SK-N-SH (cell line): ENCODE data around the gene PIP5K1B.

Experiments used
- EZH2phosphoT487 ChIP-seq: fragments of 200-600 bp; sonication (generic); IDR thresholded peaks from 2 replicates; pipeline ENCODE4 v1.6.1; 2017; ENCODE audit warnings: low read depth, mixed run types, mild to moderate bottlenecking, antibody characterized with exemption, moderate library complexity, borderline replicate concordance
- JUND ChIP-seq: IDR thresholded peaks from 2 replicates; pipeline ENCODE4 v1.4.0; 2012
- MXI1 ChIP-seq: IDR thresholded peaks from 2 replicates; pipeline ENCODE4 v1.6.1; 2012; ENCODE audit warnings: mild to moderate bottlenecking, low read depth, low read length, improper control_type of control experiment
- POLR2AphosphoS5 ChIP-seq: IDR thresholded peaks from 2 replicates; pipeline ENCODE4 v1.6.1; 2012; ENCODE audit warnings: low read depth, low read length
- TF ChIP-seq, protein P1 (sequence below): fragments of 200-600 bp; sonication (generic); IDR thresholded peaks from 2 replicates; pipeline ENCODE4 v1.6.1; 2017; ENCODE audit warnings: antibody characterized with exemption, mild to moderate bottlenecking, moderate library complexity
- TF ChIP-seq, protein P2 (sequence below): IDR thresholded peaks from 2 replicates; pipeline ENCODE4 v1.4.0; 2012; ENCODE audit warnings: low read depth, borderline replicate concordance
- TF ChIP-seq, protein P3 (sequence below): fragments of 150-350 bp; IDR thresholded peaks from 2 replicates; pipeline ENCODE4 v1.6.1; 2017; ENCODE audit warnings: antibody characterized with exemption, low read length, low read depth, borderline replicate concordance

DNA sequence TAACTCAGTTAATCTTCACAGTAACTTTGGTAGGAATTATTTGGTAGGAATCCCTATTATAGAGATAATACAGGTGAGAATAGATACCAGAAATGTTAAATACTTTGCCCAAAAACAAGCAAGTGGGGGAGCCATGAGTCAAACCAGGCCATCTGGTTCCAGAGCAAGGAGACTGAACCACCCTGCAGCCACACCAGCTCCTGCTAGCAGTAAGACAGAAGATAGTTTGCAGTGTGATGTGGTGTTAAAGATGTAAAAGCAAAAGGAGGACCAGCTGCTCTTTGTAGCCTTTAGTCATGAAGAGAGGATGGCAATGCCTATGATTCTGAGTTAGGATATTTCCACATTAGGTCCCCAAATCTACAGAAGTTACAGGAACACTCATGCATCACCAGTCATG lies 207.5 kb downstream of the PIP5K1B start:
- TF ChIP-seq EZH2phosphoT487 (no peak), MXI1 (no peak), JUND (no peak), POLR2AphosphoS5 (no peak)
- TF ChIP-seq, protein P1, sequence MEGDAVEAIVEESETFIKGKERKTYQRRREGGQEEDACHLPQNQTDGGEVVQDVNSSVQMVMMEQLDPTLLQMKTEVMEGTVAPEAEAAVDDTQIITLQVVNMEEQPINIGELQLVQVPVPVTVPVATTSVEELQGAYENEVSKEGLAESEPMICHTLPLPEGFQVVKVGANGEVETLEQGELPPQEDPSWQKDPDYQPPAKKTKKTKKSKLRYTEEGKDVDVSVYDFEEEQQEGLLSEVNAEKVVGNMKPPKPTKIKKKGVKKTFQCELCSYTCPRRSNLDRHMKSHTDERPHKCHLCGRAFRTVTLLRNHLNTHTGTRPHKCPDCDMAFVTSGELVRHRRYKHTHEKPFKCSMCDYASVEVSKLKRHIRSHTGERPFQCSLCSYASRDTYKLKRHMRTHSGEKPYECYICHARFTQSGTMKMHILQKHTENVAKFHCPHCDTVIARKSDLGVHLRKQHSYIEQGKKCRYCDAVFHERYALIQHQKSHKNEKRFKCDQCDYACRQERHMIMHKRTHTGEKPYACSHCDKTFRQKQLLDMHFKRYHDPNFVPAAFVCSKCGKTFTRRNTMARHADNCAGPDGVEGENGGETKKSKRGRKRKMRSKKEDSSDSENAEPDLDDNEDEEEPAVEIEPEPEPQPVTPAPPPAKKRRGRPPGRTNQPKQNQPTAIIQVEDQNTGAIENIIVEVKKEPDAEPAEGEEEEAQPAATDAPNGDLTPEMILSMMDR = no peak
- TF ChIP-seq, protein P2, sequence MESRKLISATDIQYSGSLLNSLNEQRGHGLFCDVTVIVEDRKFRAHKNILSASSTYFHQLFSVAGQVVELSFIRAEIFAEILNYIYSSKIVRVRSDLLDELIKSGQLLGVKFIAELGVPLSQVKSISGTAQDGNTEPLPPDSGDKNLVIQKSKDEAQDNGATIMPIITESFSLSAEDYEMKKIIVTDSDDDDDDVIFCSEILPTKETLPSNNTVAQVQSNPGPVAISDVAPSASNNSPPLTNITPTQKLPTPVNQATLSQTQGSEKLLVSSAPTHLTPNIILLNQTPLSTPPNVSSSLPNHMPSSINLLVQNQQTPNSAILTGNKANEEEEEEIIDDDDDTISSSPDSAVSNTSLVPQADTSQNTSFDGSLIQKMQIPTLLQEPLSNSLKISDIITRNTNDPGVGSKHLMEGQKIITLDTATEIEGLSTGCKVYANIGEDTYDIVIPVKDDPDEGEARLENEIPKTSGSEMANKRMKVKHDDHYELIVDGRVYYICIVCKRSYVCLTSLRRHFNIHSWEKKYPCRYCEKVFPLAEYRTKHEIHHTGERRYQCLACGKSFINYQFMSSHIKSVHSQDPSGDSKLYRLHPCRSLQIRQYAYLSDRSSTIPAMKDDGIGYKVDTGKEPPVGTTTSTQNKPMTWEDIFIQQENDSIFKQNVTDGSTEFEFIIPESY = no peak
- TF ChIP-seq, protein P3, sequence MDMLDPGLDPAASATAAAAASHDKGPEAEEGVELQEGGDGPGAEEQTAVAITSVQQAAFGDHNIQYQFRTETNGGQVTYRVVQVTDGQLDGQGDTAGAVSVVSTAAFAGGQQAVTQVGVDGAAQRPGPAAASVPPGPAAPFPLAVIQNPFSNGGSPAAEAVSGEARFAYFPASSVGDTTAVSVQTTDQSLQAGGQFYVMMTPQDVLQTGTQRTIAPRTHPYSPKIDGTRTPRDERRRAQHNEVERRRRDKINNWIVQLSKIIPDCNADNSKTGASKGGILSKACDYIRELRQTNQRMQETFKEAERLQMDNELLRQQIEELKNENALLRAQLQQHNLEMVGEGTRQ = no peak
